Measurements from ENCODE around the gene WASHC2A.
"Not testable (repeated sequence)": the region's sequence is repeated elsewhere in the genome, so short reads cannot be mapped to it uniquely, and the experiment has no call there.

WASHC2A gene

GRCh38 chr10:50047594-50047993, 20.2 kb upstream of the WASHC2A start:
- not testable (repeated sequence) for H3K9me3 ChIP-seq (ENCODE audit: low read length); H3K27me3 ChIP-seq (ENCODE audit: control insufficient read depth in 1 of 2, insufficient read depth in 2 of 2, low read length in 2 of 2); H3K27ac ChIP-seq (ENCODE audit: low read depth, low read length); H3K9ac ChIP-seq (ENCODE audit: low read length); H3K4me3 ChIP-seq (ENCODE audit: low read depth in 1 of 2, low read length in 2 of 2); H3K4me1 ChIP-seq (ENCODE audit: insufficient read depth, low read length); H3K36me3 ChIP-seq (ENCODE audit: insufficient read depth, low read length)

- H3K4me1 ChIP-seq (ENCODE audit: insufficient read depth, low read length); H3K27ac ChIP-seq (ENCODE audit: low read depth, low read length); H3K36me3 ChIP-seq (ENCODE audit: insufficient read depth, low read length); H3K27me3 ChIP-seq (ENCODE audit: control insufficient read depth in 1 of 2, insufficient read depth in 2 of 2, low read length in 2 of 2); H3K4me3 ChIP-seq (ENCODE audit: low read depth in 1 of 2, low read length in 2 of 2); H3K9ac ChIP-seq (ENCODE audit: low read length); H3K9me3 ChIP-seq (ENCODE audit: low read length): not testable (repeated sequence)
These were observed 15.6 kb upstream of the WASHC2A start for GRCh38 chr10:50051995-50052660.

DNA sequence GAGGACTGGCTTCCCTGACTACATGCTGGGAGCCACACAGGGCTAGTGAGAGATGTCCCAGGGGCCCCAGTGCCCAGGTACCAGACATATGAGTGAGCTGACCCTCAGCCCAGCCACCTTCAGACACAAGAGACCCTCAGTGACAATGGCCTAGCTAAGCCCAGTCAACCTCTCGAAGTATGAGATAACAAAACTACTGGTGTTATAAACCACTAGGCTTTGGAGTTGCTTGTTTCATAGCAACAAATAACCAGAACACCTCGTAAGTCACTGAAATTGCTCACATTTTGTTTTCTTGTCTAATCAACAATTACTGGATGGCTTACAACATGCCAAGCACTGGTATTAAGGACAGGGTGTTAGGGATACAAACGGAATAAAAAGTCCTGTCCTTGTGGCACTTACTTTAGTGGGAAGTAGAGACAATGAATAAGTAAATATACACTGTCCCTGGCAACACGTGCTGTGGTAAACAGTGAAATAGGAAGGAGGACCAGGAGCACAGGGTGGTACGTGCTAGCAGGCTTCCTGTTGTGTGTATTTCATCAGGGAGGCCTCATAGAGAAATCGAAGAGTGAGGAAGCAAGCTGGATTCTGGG, 14.9 kb upstream of the WASHC2A start:
- H3K4me3 ChIP-seq (ENCODE audit: low read depth in 1 of 2, low read length in 2 of 2); H3K36me3 ChIP-seq (ENCODE audit: insufficient read depth, low read length); H3K9me3 ChIP-seq (ENCODE audit: low read length); H3K4me1 ChIP-seq (ENCODE audit: insufficient read depth, low read length); H3K9ac ChIP-seq (ENCODE audit: low read length); H3K27me3 ChIP-seq (ENCODE audit: control insufficient read depth in 1 of 2, insufficient read depth in 2 of 2, low read length in 2 of 2); H3K27ac ChIP-seq (ENCODE audit: low read depth, low read length): not testable (repeated sequence)

DNA sequence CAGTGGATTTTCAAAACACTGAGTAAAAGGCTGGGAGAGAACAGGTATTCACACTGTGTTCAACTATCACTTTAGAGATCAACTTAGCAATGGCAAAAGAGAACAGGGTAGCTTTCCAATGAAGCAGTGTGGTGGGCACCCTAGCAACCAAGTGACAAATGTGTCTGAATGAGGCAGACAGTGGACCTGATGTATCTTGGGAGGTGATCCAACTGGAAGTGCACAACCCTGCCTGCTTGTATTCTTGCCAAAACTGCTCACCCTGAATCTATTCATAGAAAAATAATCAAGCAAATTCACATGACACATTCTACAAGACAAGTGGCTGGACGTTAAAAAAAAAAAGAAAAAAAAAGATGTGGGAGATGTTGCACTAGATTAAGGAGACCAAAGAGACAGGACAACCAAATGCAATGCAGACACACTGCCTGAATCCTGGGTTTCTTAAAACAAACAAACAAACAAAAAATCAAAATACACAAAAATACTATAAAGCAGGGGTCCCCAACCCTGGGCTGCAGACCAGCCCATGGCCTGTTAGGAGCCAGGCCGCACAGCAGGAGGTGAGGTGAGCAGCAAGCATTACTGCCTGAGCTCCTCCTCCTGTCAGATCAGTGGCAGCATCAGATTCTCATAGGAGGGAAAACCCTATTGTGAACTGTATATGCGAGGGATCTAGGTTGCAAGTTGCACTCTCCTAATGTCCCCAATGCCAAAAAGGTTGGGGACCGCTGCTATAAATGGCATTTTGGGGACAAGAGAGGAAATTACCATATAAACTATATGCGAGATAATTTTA, 12.1 kb upstream of the WASHC2A start:
- H3K4me3 ChIP-seq (ENCODE audit: low read depth in 1 of 2, low read length in 2 of 2); H3K36me3 ChIP-seq (ENCODE audit: insufficient read depth, low read length); H3K27me3 ChIP-seq (ENCODE audit: control insufficient read depth in 1 of 2, insufficient read depth in 2 of 2, low read length in 2 of 2); H3K9me3 ChIP-seq (ENCODE audit: low read length); H3K27ac ChIP-seq (ENCODE audit: low read depth, low read length); H3K9ac ChIP-seq (ENCODE audit: low read length); H3K4me1 ChIP-seq (ENCODE audit: insufficient read depth, low read length): not testable (repeated sequence)

DNA sequence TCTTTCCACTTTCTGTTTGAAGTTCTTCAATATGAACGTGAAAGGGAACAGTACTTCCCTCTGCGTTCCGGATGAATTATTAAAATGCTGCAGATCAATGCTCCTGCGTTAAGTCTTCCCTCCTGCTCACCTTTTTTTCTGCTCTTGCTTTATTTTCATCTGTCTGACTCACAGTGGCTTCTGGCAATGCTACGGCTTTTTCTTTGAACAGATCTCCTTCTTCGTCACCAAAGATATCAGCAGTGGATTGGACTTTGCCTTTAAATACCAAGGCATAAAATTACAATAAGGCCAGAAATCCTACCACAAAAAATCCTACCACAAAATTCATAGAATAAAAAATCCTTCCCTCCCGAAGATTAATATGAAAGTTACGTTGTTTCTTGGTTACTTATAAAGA, 11.1 kb upstream of the WASHC2A start:
- not testable (repeated sequence) for H3K9ac ChIP-seq (ENCODE audit: low read length); H3K9me3 ChIP-seq (ENCODE audit: low read length); H3K27ac ChIP-seq (ENCODE audit: low read depth, low read length); H3K4me3 ChIP-seq (ENCODE audit: low read depth in 1 of 2, low read length in 2 of 2); H3K36me3 ChIP-seq (ENCODE audit: insufficient read depth, low read length); H3K4me1 ChIP-seq (ENCODE audit: insufficient read depth, low read length); H3K27me3 ChIP-seq (ENCODE audit: control insufficient read depth in 1 of 2, insufficient read depth in 2 of 2, low read length in 2 of 2)

GRCh38 chr10:50058727-50059126, 9.0 kb upstream of the WASHC2A start:
- H3K27me3 ChIP-seq (ENCODE audit: control insufficient read depth in 1 of 2, insufficient read depth in 2 of 2, low read length in 2 of 2); H3K36me3 ChIP-seq (ENCODE audit: insufficient read depth, low read length); H3K9me3 ChIP-seq (ENCODE audit: low read length); H3K9ac ChIP-seq (ENCODE audit: low read length); H3K27ac ChIP-seq (ENCODE audit: low read depth, low read length); H3K4me1 ChIP-seq (ENCODE audit: insufficient read depth, low read length); H3K4me3 ChIP-seq (ENCODE audit: low read depth in 1 of 2, low read length in 2 of 2): not testable (repeated sequence)

DNA sequence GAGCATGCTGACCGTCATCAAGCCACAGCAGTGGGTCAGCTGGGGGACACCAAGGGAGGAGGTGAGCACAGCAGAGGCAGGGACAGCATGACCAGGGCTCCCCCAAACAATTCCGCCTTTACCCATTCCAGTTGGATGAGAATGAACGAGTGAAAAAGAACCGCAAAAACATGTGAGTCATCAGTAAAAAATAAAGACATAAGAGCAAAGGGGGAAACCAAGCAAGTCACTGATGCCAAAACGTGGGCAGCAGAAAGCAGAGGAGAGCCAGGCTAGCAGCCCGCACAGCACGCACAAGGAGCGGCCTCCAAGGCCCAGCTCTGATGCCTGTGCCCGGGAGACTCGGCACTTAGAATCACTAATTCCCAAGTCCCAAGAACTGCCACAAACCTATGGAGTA, 7.8 kb upstream of the WASHC2A start:
- not testable (repeated sequence) for H3K4me3 ChIP-seq (ENCODE audit: low read depth in 1 of 2, low read length in 2 of 2); H3K36me3 ChIP-seq (ENCODE audit: insufficient read depth, low read length); H3K27me3 ChIP-seq (ENCODE audit: control insufficient read depth in 1 of 2, insufficient read depth in 2 of 2, low read length in 2 of 2); H3K27ac ChIP-seq (ENCODE audit: low read depth, low read length); H3K9ac ChIP-seq (ENCODE audit: low read length); H3K4me1 ChIP-seq (ENCODE audit: insufficient read depth, low read length); H3K9me3 ChIP-seq (ENCODE audit: low read length)

DNA sequence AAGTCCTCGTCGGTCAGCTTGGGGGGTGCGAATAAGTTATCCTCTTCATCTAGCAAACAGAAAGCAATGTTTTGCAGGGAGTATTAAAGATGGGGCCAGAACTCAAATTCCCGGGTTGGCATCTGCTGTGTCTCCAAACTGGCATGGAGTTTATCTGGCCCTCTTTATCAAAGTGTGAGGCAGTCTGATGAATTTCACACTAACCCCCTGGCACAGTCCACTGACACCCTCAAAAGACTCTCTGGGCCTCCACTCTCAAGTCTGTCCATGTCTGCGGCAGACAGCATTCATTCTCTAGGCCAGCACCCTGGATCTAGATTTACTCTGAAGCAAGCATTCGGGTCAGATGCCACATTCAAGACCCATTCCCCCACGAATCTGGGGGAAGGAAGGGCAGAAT, 6.2 kb upstream of the WASHC2A start:
- H3K4me3 ChIP-seq (ENCODE audit: low read depth in 1 of 2, low read length in 2 of 2); H3K27ac ChIP-seq (ENCODE audit: low read depth, low read length); H3K9ac ChIP-seq (ENCODE audit: low read length); H3K4me1 ChIP-seq (ENCODE audit: insufficient read depth, low read length); H3K36me3 ChIP-seq (ENCODE audit: insufficient read depth, low read length); H3K9me3 ChIP-seq (ENCODE audit: low read length); H3K27me3 ChIP-seq (ENCODE audit: control insufficient read depth in 1 of 2, insufficient read depth in 2 of 2, low read length in 2 of 2): not testable (repeated sequence)

GRCh38 chr10:50063100-50063499, 4.7 kb upstream of the WASHC2A start:
- Histone ChIP-seq H3K4me3 (ENCODE audit: low read depth in 1 of 2, low read length in 2 of 2) (no peak overlapping the region), H3K9me3 (ENCODE audit: low read length) (no peaks in the 10 kb centered on the region), H3K9ac (ENCODE audit: low read length) (no peak overlapping the region), H3K27ac (ENCODE audit: low read depth, low read length) (no peak overlapping the region), H3K4me1 (ENCODE audit: insufficient read depth, low read length) (peaks cover 5% of the 10 kb centered on the region), H3K36me3 (ENCODE audit: insufficient read depth, low read length) (no peaks in the 10 kb centered on the region), H3K27me3 (ENCODE audit: control insufficient read depth in 1 of 2, insufficient read depth in 2 of 2, low read length in 2 of 2) (no peaks in the 10 kb centered on the region)

DNA sequence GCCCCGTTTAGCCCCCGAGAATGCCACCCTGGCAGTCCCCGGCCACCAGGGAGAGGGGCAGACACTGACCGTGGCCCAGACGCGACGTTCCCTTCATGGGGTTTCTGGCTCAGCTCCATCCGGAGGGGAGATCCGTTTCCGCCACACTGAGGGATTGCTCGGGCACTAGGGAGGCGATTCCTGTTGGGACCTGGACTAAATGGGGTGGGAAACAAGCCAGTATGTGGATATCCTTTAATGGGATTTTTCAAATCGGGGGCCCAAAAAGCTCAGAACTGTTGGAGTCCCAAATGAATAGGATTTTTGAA, 552 bp downstream of the WASHC2A start:
- H3K27me3 ChIP-seq (ENCODE audit: control insufficient read depth in 1 of 2, insufficient read depth in 2 of 2, low read length in 2 of 2); H3K27ac ChIP-seq (ENCODE audit: low read depth, low read length); H3K9ac ChIP-seq (ENCODE audit: low read length): not testable (repeated sequence)

DNA sequence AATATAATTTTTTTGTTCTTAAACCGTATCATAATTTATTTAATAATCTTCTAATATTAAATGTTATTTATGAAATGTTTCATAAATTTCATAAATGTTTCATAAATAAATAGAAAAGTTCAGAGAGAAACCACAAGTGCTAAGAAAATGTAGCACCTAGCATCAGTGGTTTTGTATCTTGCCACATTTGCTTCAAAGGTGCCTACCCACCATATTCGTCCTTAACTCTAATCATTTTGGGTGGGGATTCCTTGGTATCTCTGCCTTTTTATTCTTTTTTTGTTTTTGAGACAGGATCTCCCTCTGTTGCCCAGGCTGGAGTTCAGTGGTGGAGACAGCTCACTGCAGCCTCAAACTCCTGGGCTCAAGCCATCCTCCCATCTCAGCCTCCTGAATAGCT, 7.4 kb downstream of the WASHC2A start:
- H3K4me1 ChIP-seq (ENCODE audit: insufficient read depth, low read length); H3K27me3 ChIP-seq (ENCODE audit: control insufficient read depth in 1 of 2, insufficient read depth in 2 of 2, low read length in 2 of 2); H3K27ac ChIP-seq (ENCODE audit: low read depth, low read length); H3K9ac ChIP-seq (ENCODE audit: low read length); H3K4me3 ChIP-seq (ENCODE audit: low read depth in 1 of 2, low read length in 2 of 2); H3K9me3 ChIP-seq (ENCODE audit: low read length); H3K36me3 ChIP-seq (ENCODE audit: insufficient read depth, low read length): not testable (repeated sequence)

More for the DNA sequence above, 552 bp downstream of the WASHC2A start:
- H3K4me3 ChIP-seq (ENCODE audit: low read depth in 1 of 2, low read length in 2 of 2) = peak overlapping the region in 1 of 2 donors; percentile 38
- H3K36me3 ChIP-seq (ENCODE audit: insufficient read depth, low read length); H3K9me3 ChIP-seq (ENCODE audit: low read length); H3K4me1 ChIP-seq (ENCODE audit: insufficient read depth, low read length): not testable (repeated sequence)

DNA sequence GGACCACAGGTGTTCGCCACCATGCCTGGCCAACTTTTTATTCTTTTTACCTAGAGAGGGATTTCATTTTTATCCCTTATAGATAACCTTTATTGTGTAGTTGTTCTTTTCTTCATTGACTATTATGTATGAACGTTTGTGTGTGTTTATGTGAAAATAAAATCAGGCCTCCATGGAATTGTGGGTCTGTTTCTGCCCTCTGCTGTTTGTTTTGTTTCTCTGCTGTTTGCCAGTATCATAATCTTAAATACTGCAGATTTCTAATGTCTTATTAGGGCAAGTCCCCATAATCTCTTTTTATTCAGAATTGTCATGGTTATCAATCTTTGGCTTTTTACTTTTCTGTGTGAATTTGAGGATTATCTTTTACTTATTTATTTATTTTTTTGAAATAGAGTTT, 7.8 kb downstream of the WASHC2A start:
- not testable (repeated sequence) for H3K27ac ChIP-seq (ENCODE audit: low read depth, low read length); H3K9me3 ChIP-seq (ENCODE audit: low read length); H3K27me3 ChIP-seq (ENCODE audit: control insufficient read depth in 1 of 2, insufficient read depth in 2 of 2, low read length in 2 of 2); H3K36me3 ChIP-seq (ENCODE audit: insufficient read depth, low read length); H3K9ac ChIP-seq (ENCODE audit: low read length); H3K4me3 ChIP-seq (ENCODE audit: low read depth in 1 of 2, low read length in 2 of 2); H3K4me1 ChIP-seq (ENCODE audit: insufficient read depth, low read length)

Data from muscle layer of colon (tissue), 2 donors.